Activated CD4-positive, alpha-beta T cell treated with anti-CD3 and anti-CD28 coated beads, Interleukin-2, amount 50 U/mL, for 16 hours (primary cell): ENCODE results near the gene FZD4.
A peak's percentile ranks its signal among the peaks of the same experiment; 100 is the strongest.
"Not testable (repeated sequence)": the region's sequence is repeated elsewhere in the genome, so short reads cannot be mapped to it uniquely, and the experiment has no call there.

ENCODE experiments used
- DNase-seq: peaks from one replicate; pipeline ENCODE4 v3.0.0-alpha.2; 2020

Gene FZD4

DNA sequence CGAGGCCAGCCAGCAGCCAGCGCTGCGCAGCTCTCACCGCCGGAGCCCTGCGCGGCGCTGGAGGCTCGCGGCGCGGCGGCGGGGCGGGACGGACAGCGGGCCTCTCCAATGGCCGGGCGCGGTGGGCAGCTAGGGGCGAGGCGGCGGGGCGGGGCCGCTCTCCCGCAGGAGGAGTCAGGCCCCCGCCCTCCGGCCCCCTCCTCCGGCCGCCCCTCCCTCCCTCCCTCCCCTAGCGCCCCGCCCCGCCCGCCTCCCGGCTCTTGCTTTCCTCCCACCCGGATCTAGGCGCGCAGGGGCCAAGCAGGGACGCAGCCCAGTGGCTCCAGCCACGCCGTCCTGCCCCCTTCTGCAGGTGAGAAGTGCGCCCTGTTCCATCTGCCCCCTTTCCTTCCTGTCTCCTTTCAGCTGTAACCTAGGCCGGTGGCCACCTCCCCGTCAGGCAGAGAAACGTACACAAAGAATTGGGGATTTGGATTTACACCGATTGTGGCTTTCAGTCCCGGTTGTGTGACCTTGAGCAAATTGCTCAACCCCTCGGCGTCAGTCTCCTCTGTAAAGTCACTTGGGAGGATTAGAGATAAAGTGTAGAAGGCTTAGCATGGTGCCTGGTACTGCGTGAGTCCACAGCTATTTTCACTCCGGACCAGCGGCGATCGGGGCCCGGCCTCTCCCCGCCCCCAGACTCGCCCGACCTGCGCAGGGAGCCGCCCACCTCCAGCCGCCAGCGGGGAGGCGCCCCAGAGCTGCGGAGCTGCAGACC is at the start of gene FZD4:
Gene FZD4 (minus strand): TSS at position 35 of the 760 bp plus-strand sequence. CDS start 310 bp downstream, outside the sequence.
- peak; percentile 60 for DNase-seq

DNA sequence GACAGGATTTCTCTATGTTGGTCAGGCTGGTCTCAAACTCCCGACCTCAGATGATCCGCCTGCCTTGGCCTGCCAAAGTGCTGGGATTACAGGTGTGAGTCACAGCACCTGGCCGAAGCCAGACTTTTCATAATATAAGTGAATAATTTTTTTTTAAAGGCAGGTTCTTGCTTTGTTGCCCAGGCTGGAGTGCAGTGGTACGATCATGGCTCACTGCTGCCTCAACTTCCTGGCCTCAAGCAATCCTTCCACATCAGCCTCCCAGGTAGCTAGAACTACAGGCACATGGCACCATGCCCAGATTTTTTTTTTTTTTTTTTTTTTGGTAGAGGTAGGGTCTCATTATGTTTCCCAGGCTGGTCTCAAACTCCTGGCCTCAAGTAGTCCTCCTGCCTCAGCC is 49.1 kb upstream of the FZD4 start:
- not testable (repeated sequence) for DNase-seq

DNA sequence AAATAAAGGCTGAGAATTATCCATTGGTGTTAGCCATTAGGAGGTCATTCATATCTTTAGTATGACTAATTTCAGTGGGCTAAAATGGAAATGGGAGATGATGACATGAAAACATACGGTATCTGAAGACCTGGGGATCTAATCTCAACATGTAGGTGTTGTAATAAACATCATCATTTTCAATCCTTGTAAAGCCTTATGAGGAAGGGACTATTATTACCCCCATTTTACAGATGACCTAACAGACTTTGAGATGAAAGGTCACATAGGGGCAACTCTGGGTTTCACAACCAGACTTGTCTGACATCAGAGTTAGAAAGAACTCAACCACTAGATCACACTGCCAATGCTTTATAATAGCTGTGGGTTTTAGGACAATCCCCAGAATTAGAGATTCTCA is 47.7 kb upstream of the FZD4 start:
- peak; percentile 1 for DNase-seq

GRCh38 chr11:86999859-87000753 is 44.9 kb upstream of the FZD4 start:
- DNase-seq = no peak

- no peak for DNase-seq
These were observed 44.2 kb upstream of the FZD4 start for GRCh38 chr11:86999388-86999787.

GRCh38 chr11:86996953-86997570 is 41.9 kb upstream of the FZD4 start:
- no peak for DNase-seq

- no peak for DNase-seq
These were observed 37.8 kb upstream of the FZD4 start for GRCh38 chr11:86993031-86993430.

DNA sequence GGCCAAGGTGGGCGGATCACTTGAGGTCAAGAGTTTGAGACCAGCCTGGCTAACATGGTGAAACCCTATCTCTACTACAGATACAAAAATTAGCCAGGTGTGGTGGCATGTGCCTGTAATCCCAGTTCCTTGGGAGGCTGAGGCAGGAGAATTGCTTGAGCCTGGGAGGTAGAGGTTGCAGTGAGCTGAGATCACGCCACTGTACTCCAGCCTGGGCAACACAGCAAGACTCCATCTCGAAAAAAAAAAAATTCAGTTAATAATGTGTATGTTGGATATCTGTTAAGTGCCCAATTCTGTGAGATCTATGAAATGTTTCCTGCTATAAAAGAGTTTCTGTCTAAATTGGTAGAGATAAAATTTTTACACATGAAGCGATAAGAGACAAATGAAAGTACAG is 37.1 kb upstream of the FZD4 start:
- not testable (repeated sequence) for DNase-seq

DNA sequence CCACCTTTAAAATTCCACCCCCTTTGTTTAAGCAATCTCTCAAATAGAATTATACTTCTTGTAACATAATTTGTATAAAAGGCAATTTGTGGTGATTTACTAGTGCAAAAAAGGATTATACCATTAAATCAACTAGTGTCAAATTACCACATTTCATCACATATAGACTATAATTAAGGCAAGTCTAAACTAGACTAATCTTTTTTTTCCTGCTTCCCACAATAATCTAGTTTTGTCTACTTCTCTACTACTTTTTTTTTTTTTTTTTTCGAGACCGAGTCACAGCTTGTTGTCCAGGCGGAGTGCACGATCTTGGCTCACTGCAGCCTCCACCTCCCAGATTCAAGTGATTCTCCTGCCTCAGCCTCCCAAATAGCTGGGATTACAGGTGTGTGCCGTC is 36.1 kb upstream of the FZD4 start:
- no peak for DNase-seq

DNA sequence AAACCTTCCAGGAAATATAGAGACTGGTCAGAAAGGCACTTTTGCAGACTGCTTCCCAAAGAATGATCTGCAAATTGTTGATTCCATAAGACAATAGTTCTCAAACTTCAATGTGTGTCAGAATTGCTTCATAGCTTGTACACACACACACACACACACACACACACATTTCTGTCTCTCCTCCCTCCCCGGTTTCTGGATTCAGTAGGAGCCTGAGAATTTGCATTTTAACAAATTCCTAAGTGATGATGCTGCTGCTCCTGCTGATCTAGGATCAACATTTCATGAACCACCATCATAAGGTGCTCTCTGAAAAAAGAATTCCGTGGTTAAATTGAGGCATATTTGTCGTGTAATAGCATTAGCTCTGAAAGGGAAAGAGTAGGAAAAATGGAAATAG is 35.3 kb upstream of the FZD4 start:
- no peak for DNase-seq

GRCh38 chr11:86990031-86990430 is 34.8 kb upstream of the FZD4 start:
- no peak for DNase-seq

- no peak for DNase-seq
These were observed 33.2 kb upstream of the FZD4 start for GRCh38 chr11:86988351-86988881.

DNA sequence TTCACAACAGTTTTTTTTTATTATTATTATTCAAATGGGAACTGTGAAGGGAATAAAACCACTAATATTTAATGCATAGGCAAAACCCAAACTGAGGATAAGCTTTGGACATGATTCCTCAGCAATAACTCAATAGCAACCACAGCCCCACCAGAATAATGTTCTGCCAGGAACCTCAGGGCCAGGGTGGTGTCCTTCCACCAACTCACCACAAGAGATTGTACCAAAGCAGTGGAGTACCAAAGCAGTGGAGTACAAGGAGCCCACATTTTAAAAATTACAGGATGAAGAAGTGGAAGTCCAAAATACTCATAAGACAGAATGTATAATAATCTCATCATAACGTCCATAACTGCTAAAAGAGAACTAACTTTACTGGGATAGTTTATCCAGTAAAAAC is 32.5 kb upstream of the FZD4 start:
- DNase-seq = no peak

DNA sequence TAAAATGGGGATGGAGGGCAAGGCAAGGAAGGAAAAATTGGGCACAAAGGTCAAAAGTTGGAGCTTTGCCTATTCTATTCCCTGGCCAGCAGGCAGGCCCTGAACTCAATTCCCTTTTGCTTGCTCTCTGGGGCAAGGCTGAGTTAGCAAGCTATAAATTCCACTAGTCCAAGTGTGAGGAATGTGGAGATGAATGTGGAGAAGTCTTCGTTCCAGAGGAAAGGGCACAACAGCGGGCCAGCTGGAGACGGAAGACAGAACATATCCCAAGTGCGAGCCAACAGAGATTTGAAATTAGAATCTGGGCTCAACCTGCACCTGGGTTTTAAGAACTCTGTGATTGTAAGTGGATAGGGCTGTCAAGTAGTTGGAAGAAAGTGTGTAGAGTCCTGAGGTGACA is 29.5 kb upstream of the FZD4 start:
- no peak for DNase-seq

GRCh38 chr11:86983021-86983488 is 27.9 kb upstream of the FZD4 start:
- DNase-seq = no peak

GRCh38 chr11:86981777-86982540 is 26.8 kb upstream of the FZD4 start:
- DNase-seq = no peak

DNA sequence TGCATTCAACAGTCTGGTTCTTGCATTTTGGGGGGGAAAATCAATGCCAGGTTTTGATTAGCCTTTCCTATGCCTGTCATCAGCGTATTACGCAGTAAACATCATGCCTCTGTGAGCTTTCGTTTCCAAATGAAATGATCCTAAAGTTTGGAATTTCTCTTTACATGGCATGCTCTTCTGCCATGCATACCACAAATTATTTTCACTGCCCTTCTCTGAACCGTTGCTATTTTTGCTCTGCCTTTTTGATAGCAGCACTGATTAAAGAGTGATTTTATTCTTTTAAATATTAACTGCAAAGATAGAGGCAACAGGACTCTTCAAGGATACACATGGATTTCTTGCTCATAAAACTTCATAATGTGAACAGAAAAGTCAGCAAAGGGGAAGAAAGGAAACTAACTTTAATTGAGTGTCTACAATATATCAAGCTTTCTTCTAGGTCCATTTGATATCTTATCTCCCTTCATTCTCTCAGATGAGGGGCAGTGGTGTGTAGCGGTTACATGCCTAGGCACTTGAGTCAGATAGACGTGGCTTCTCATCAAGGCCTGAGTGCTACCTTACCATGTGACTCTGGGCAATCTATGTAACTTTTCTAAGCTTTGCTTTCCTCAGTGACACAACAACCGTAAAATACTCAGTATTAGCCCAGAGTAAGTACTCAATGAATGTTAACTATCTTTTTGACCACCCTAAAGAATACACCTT is 25.0 kb upstream of the FZD4 start:
- DNase-seq = no peak

GRCh38 chr11:86978756-86979608 is 23.8 kb upstream of the FZD4 start:
- peak; percentile 33 for DNase-seq

DNA sequence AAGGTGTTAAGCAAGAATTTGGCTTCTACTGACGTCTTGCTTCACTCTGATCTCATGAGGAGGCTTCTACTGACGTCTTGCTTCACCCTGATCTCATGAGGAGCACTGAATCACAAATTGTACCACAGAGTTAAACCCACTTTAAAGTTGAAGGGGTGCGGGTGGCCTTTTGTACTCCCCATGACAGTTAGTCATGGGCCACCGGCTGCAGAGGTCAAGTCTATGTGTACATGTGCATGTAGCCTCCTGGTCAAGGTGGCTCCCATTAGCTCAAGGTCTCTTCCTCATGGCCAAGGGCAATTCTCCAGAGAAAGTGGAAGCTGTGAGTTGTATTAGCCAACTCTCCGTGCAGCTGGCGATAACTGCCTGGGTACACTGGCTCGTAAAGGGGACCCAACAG is 23.1 kb upstream of the FZD4 start:
- no peak for DNase-seq

GRCh38 chr11:86977441-86978050 is 22.4 kb upstream of the FZD4 start:
- no peak for DNase-seq
